Lower leg skin (tissue), 4 donors: ENCODE measurements around the gene RNF181. TPM values are rescaled to one million over a fixed set of nuclear protein-coding genes. Genes with fewer than 3 reads are reported as not detected.

Experiments
- DNase-seq, 2 donors: peaks; one replicate each; pipeline ENCODE4 v3.0.0-alpha.2; 2019; ENCODE audit warnings: low spot score in 2 of 2
- H3K4me3 ChIP-seq: fragments of 200-600 bp; sonication (generic); 2 replicates; pipeline ENCODE4 v1.5.1; 2017; ENCODE audit warnings: mild to moderate bottlenecking, low read depth; ENCODE audit not compliant: poor library complexity, severe bottlenecking
- CTCF ChIP-seq, 3 donors: fragments of 450-650 bp; IDR thresholded peaks; one replicate each; pipeline ENCODE4 v1.5.1; 2016; ENCODE audit warnings: antibody characterized with exemption in 3 of 3, mild to moderate bottlenecking in 3 of 3, moderate library complexity in 2 of 3
- POLR2A ChIP-seq, 2 donors: fragments of 450-650 bp; IDR thresholded peaks; one replicate each; pipeline ENCODE4 v1.6.1; 2016 to 2017; ENCODE audit warnings: antibody characterized with exemption in 2 of 2, mild to moderate bottlenecking in 1 of 2, moderate library complexity in 1 of 2
- WGBS, 2 donors: methylation state at CpG; one replicate each; pipeline ENCODE4 v1.1.5; 2018; 5-methylcytosine and 5-hydroxymethylcytosine counted together
- intact Hi-C: fragments of 100-400 bp; cut with DNase I; formaldehyde crosslinking; loops from one replicate; pipeline ENCODE4 v1.15.0; 2023; ENCODE audit warnings: low total_unique reads
- total RNA-seq, 4 donors: library from RNA; depleted of rRNA; stranded (reverse); fragments of >200 nt; gene quantifications; one replicate each; pipeline ENCODE4 v1.1.0, GENCODE V29; 2016

The RNF181 gene
- total RNA-seq, 4 donors from 2014 or later, result 63.1 to 114 (median 107) TPM

GRCh38 chr2:85642725-85643124 lies 47.2 kb downstream of the RNF181 start:
- TF ChIP-seq CTCF (IDR thresholded peaks at IDR 0.05) (no peak), POLR2A (IDR thresholded peaks at IDR 0.05) (no peak)
- no peak overlapping the region for H3K4me3 ChIP-seq
- no peak for DNase-seq
- WGBS, 2 donors, result 90 to 93% methylated on average over 3 of the region's 3 CpGs
- intact Hi-C loops, result loop anchor here (10.0 kb wide), 1 partner anchor 172 kb away; no protein-coding TSS in a partner anchor

GRCh38 chr2:85644909-85645308 lies 49.4 kb downstream of the RNF181 start:
- no peak for DNase-seq
- 94 to 95% methylated on average over 8 of the region's 8 CpGs for WGBS, 2 donors
- TF ChIP-seq CTCF (IDR thresholded peaks at IDR 0.05), result no peak
- no peak for TF ChIP-seq POLR2A (IDR thresholded peaks at IDR 0.05)
- H3K4me3 ChIP-seq, result no peak overlapping the region
- intact Hi-C loops, result loop anchor here (10.0 kb wide), 1 partner anchor 170 kb away; no protein-coding TSS in a partner anchor

DNA sequence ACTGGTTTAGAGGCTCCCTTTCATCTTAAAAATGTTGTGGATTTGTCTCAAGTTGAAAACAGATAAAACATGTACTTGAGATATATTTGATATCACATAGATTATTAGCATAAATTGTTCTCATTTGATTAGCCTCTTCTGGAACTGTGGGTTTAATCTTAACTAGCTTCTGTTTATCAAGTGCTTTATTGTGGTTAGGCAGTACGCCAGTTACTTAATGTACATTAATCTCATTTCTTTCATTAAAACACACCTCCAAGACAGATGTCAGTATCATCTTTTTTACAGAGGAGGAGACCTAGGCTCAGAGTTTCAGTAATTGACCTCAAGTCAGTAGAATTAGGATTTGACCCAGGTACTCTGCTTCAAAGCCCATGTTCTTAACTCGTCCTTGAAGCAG lies 50.6 kb downstream of the RNF181 start:
- 93 to 94% methylated on average over 2 of the region's 2 CpGs for WGBS, 2 donors
- no peak for DNase-seq
- TF ChIP-seq POLR2A (IDR thresholded peaks at IDR 0.05), result no peak
- no peak for TF ChIP-seq CTCF (IDR thresholded peaks at IDR 0.05)
- intact Hi-C loops, result loop anchor here (10.0 kb wide), 1 partner anchor 169 kb away; no protein-coding TSS in a partner anchor
- H3K4me3 ChIP-seq, result no peak overlapping the region

Other genes with a start within 250 kb of the RNF181 start
- gene RETSAT, start 241.2 kb upstream of the RNF181 start, total RNA-seq, result 100 to 1,000 TPM in 2 of 4 donors, 10 to 100 TPM in 2; 86.2 to 121 (median 101) TPM
- gene ELMOD3, start 241.0 kb upstream of the RNF181 start, total RNA-seq, result 10 to 100 TPM; 10.0 to 26.1 (median 23.5) TPM
- gene CAPG, start 185.4 kb upstream of the RNF181 start, total RNA-seq, result 100 to 1,000 TPM; 177 to 272 (median 232) TPM
- not detected for gene SH2D6, start 177.0 kb upstream of the RNF181 start, total RNA-seq
- 10 to 100 TPM; 71.2 to 96.4 (median 83.0) TPM for gene MAT2A, start 56.6 kb upstream of the RNF181 start, total RNA-seq
- 10 to 100 TPM; 15.8 to 37.1 (median 25.8) TPM for gene GGCX, start 34.3 kb upstream of the RNF181 start, total RNA-seq
- 100 to 1,000 TPM in 2 of 4 donors, 10 to 100 TPM in 2; 88.3 to 207 (median 113) TPM for gene VAMP8, start 18.2 kb upstream of the RNF181 start, total RNA-seq
- 10 to 100 TPM; 10.1 to 35.6 (median 14.0) TPM for gene VAMP5, start 11.3 kb upstream of the RNF181 start, total RNA-seq
- gene TMEM150A, start 7.0 kb downstream of the RNF181 start, total RNA-seq, result 10 to 100 TPM in 2 of 4 donors, 1 to 10 TPM in 2; 5.8 to 13.7 (median 9.5) TPM
- gene C2orf68, start 16.3 kb downstream of the RNF181 start, total RNA-seq, result 10 to 100 TPM; 15.1 to 41.1 (median 19.0) TPM
- gene USP39, start 20.4 kb downstream of the RNF181 start, total RNA-seq, result 100 to 1,000 TPM in 1 of 4 donors, 10 to 100 TPM in 3; 45.6 to 160 (median 67.9) TPM
- gene SFTPB, start 72.5 kb downstream of the RNF181 start, total RNA-seq, result not detected
- gene GNLY, start 98.6 kb downstream of the RNF181 start, total RNA-seq, result 1 to 10 TPM in 2 of 4 donors, under 1 TPM in 1, not detected in 1; 0.42 to 3.6 (median 1.3) TPM
- gene ATOH8, start 158.2 kb downstream of the RNF181 start, total RNA-seq, result 10 to 100 TPM; 27.3 to 79.8 (median 33.7) TPM